ENCODE results near the gene MRPL46.

MRPL46 gene

DNA sequence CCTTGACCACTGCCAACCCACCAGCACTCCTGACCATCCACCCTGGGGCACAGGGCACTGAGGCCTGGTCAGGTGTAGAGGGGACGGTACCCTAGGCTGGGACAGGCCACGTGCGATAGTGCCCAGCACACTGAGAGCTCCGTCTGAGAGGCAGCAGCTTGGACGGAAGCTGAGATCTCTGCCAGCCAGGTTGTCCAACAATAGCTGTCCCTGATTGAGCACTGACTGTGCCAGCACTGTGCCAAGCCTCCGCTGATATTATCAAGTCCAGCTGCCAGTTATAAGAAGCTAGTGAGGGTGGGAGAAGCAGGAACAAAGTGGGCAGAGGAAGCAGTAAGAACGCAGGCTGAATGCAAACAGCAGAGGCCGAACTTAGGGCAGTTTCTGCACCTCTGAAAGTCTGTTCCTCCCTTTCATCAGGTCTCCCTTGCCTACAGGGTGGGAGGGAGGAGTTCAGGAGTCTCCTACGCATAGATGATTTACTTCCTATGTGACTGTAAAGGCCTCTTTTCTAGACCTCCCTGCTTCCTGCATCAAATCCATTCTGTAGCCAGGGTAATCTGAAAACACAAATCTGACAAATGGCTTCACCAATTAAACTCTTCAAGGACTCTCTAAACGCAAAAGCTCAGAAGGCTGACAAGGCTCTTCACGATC lies 30.0 kb upstream of the MRPL46 start:
- in situ Hi-C loops (cut with HindIII; ENCODE audit: low pct_ligation_motif_present, low sequenced_read_pairs): no loop called here
- no peak for DNase-seq

DNA sequence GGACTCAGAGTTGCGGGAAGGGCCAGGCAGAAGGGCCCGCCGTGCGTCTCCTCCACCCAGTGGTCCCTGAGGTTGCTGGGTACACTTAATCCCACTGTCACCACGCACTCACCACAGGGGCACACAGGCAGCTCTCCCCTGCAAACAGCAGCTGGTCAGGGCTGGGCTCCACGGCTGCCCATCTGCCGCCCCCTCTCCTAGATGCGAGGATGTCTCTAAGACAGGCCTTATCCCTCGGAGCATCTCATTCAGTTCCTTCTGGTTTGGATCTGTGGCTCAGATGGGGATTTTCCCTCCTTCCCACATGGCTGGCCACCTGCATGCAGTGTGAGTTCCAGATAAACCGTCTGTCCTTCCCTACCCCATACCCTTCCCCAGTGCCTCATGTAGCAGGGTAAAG lies 26.7 kb upstream of the MRPL46 start:
- Histone ChIP-seq H3K27ac (no peak overlapping the region), H3K27me3 (replicated peaks) (no peaks in the 10 kb centered on the region), H3K36me3 (replicated peaks) (no peaks in the 10 kb centered on the region), H3K4me3 (ENCODE audit: low read depth, low read length) (no peak overlapping the region)
- TF ChIP-seq, protein P1, sequence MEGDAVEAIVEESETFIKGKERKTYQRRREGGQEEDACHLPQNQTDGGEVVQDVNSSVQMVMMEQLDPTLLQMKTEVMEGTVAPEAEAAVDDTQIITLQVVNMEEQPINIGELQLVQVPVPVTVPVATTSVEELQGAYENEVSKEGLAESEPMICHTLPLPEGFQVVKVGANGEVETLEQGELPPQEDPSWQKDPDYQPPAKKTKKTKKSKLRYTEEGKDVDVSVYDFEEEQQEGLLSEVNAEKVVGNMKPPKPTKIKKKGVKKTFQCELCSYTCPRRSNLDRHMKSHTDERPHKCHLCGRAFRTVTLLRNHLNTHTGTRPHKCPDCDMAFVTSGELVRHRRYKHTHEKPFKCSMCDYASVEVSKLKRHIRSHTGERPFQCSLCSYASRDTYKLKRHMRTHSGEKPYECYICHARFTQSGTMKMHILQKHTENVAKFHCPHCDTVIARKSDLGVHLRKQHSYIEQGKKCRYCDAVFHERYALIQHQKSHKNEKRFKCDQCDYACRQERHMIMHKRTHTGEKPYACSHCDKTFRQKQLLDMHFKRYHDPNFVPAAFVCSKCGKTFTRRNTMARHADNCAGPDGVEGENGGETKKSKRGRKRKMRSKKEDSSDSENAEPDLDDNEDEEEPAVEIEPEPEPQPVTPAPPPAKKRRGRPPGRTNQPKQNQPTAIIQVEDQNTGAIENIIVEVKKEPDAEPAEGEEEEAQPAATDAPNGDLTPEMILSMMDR (IDR thresholded peaks at IDR 0.05; ENCODE audit: low read depth, low read length, missing control alignments): no peak
- in situ Hi-C loops (cut with HindIII; ENCODE audit: low pct_ligation_motif_present, low sequenced_read_pairs): no loop called here
- no peak for DNase-seq

More for the DNA sequence above, 30.0 kb upstream of the MRPL46 start:
- no peaks in the 10 kb centered on the region for H3K27me3 ChIP-seq (replicated peaks)
- H3K36me3 ChIP-seq (replicated peaks): no peaks in the 10 kb centered on the region
- H3K4me3 ChIP-seq (ENCODE audit: low read depth, low read length): no peak overlapping the region
- TF ChIP-seq, protein P1 (IDR thresholded peaks at IDR 0.05; ENCODE audit: low read depth, low read length, missing control alignments): no peak
- no peak overlapping the region for H3K27ac ChIP-seq

DNA sequence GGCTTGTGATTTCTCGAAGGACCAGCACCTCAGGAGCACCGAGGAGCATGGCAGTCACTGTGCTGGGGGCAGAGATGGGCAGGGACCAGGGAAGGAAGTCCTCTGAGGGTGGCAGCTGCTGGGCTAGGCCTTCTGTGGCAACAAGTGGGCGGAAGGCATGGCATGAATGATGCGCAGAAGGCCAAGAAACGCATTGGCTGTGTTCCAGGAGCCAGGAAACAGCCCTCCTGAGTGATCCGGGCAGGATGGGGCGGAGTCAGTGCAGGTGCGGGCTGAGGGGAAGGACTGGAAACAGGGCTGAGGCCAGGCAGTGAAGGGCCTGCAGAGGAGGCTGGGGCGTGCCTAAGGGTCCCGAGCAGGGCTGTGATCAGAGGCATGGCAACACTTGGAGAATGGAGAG lies 24.0 kb upstream of the MRPL46 start:
- no peaks in the 10 kb centered on the region for H3K27me3 ChIP-seq (replicated peaks)
- H3K36me3 ChIP-seq (replicated peaks): no peaks in the 10 kb centered on the region
- DNase-seq: no peak
- TF ChIP-seq, protein P1 (IDR thresholded peaks at IDR 0.05; ENCODE audit: low read depth, low read length, missing control alignments): no peak
- in situ Hi-C loops (cut with HindIII; ENCODE audit: low pct_ligation_motif_present, low sequenced_read_pairs): no loop called here
- H3K4me3 ChIP-seq (ENCODE audit: low read depth, low read length): no peak overlapping the region
- H3K27ac ChIP-seq: no peak overlapping the region

DNA sequence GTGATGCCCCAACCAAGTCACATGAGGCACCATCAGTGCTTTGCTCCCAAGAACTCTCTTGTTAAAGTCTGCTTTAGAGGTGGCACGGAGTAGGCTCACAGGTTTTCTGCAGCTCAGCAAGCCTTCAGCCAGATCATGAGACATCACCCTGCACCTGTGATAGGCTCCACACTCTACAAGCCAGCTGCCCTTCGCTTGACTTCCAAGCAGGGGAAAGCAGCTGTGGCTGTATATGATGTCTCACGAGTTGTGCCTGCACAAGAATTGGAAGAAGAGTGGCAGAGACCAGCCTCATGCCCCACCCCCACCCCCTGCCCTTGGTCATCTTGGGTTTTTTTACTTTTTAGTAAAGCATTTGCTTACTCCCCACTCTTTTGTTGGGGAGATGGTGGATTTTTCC lies 22.8 kb upstream of the MRPL46 start:
- in situ Hi-C loops (cut with HindIII; ENCODE audit: low pct_ligation_motif_present, low sequenced_read_pairs): no loop called here
- H3K36me3 ChIP-seq (replicated peaks): no peaks in the 10 kb centered on the region
- H3K27me3 ChIP-seq (replicated peaks): no peaks in the 10 kb centered on the region
- H3K27ac ChIP-seq: no peak overlapping the region
- TF ChIP-seq, protein P1 (IDR thresholded peaks at IDR 0.05; ENCODE audit: low read depth, low read length, missing control alignments): no peak
- no peak overlapping the region for H3K4me3 ChIP-seq (ENCODE audit: low read depth, low read length)
- no peak for DNase-seq

DNA sequence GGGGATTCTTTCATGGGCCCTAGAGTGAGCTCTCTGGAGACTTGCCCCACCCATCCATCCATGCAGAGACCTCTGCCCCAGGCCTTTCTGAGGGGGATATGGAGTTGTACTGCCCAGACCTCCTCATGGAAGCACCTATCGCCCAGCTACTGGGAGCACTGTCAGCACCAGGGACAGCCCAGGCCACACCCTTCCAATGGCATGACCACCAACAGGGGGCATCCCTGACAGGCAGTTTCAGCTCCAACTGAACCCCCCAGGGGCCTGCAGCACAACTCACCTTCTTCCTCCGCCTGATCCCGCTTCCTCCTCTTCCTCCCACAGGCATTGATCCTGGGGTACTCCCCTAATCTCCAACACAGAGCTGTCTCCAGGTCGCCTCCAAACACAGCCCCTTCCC lies 22.1 kb upstream of the MRPL46 start:
- Histone ChIP-seq H3K4me3 (ENCODE audit: low read depth, low read length) (no peak overlapping the region), H3K27ac (no peak overlapping the region), H3K36me3 (replicated peaks) (no peaks in the 10 kb centered on the region), H3K27me3 (replicated peaks) (no peaks in the 10 kb centered on the region)
- TF ChIP-seq, protein P1 (IDR thresholded peaks at IDR 0.05; ENCODE audit: low read depth, low read length, missing control alignments): no peak
- in situ Hi-C loops (cut with HindIII; ENCODE audit: low pct_ligation_motif_present, low sequenced_read_pairs): no loop called here
- DNase-seq: no peak
